PC-9 (cell line): ENCODE measurements around the gene CAMTA1. TPM values are rescaled to one million over a fixed set of nuclear protein-coding genes. Genes with fewer than 3 reads are reported as not detected.

Source experiments
- BruUV-seq: library from RNA; stranded (reverse); fragments of 400-500 nt; replicated peaks from 2 replicates; lab custom pipeline; 2021; lab: Mats Ljungman, UMichigan
- CTCF ChIA-PET: fragments of 300-600 bp; sonication (Branson Sonifier 250); formaldehyde crosslinking; loops from one replicate; lab custom pipeline; 2022; ENCODE audit warnings: antibody characterized with exemption; lab: Charles Lee
- POLR2A ChIA-PET: fragments of 300-600 bp; sonication (Branson Sonifier 250); formaldehyde crosslinking; loops from one replicate; lab custom pipeline; 2022; ENCODE audit warnings: antibody characterized with exemption; ENCODE audit not compliant: unreplicated experiment; lab: Charles Lee
- DNase-seq, 2 experiments: peaks; one replicate each; pipeline versions ENCODE4 v3.0.0 to v3.0.0-alpha.2; 2015 to 2022; ENCODE audit warnings: mixed read lengths in 1 of 2
- H2AFZ ChIP-seq: fragments of 200-600 bp; sonication (generic); 2 replicates; pipeline ENCODE4 v1.8.1; 2017; ENCODE audit warnings: antibody characterized with exemption
- H3F3A ChIP-seq: fragments of 200-600 bp; sonication (generic); 2 replicates; pipeline ENCODE4 v1.8.1; 2017; ENCODE audit warnings: antibody characterized with exemption, mild to moderate bottlenecking, low read depth; ENCODE audit not compliant: insufficient read depth
- H3K27ac ChIP-seq: fragments of 200-600 bp; sonication (generic); 2 replicates; pipeline ENCODE4 v1.6.1; 2016; ENCODE audit warnings: mixed run types
- H3K27me3 ChIP-seq: fragments of 200-600 bp; sonication (generic); 2 replicates; pipeline ENCODE4 v1.6.1; 2016; ENCODE audit warnings: low read depth, mixed run types; ENCODE audit not compliant: insufficient read depth
- H3K36me3 ChIP-seq: fragments of 200-600 bp; sonication (generic); 2 replicates; pipeline ENCODE4 v1.6.1; 2016; ENCODE audit warnings: low read depth, mixed run types
- H3K4me1 ChIP-seq: fragments of 200-600 bp; sonication (generic); replicated peaks from 2 replicates; pipeline ENCODE4 v1.6.1; 2016; ENCODE audit warnings: mixed run types; ENCODE audit not compliant: insufficient read depth
- H3K4me2 ChIP-seq: fragments of 200-600 bp; sonication (generic); 2 replicates; pipeline ENCODE4 v1.6.1; 2017; ENCODE audit warnings: mixed run types
- H3K4me3 ChIP-seq: fragments of 200-600 bp; sonication (generic); 2 replicates; pipeline ENCODE4 v1.6.1; 2016; ENCODE audit warnings: mixed run types
- H3K79me2 ChIP-seq: fragments of 200-600 bp; sonication (generic); 2 replicates; pipeline ENCODE4 v1.6.1; 2017; ENCODE audit warnings: low read depth, mixed run types
- H3K9me2 ChIP-seq: fragments of 200-600 bp; sonication (generic); 2 replicates; pipeline ENCODE4 v1.8.1; 2017; ENCODE audit warnings: mild to moderate bottlenecking; ENCODE audit not compliant: insufficient read depth
- H3K9me3 ChIP-seq: fragments of 200-600 bp; sonication (generic); 2 replicates; pipeline ENCODE4 v1.8.1; 2016; ENCODE audit warnings: low read depth; ENCODE audit not compliant: insufficient read depth
- H4K20me1 ChIP-seq: fragments of 200-600 bp; sonication (generic); 2 replicates; pipeline ENCODE4 v1.8.1; 2017; ENCODE audit not compliant: insufficient read depth
- CTCF ChIP-seq: fragments of 200-600 bp; sonication (generic); conservative IDR thresholded peaks from 2 replicates; pipeline ENCODE4 v1.6.1; 2017; ENCODE audit warnings: mixed run types, antibody characterized with exemption, mild to moderate bottlenecking, moderate library complexity
- EZH2 ChIP-seq: fragments of 200-600 bp; sonication (generic); IDR thresholded peaks from 2 replicates; pipeline ENCODE4 v1.8.0; 2017; ENCODE audit warnings: antibody characterized with exemption, low read depth
- intact Hi-C: fragments of 100-400 bp; cut with micrococcal nuclease; formaldehyde crosslinking; loops from one replicate; pipeline ENCODE4 v1.10.0; 2022; ENCODE audit not compliant: unreplicated experiment
- total RNA-seq: library from RNA; stranded (reverse); gene quantifications from 2 replicates; pipeline ENCODE4 v1.2.3, GENCODE V29; 2021

CAMTA1 gene
- total RNA-seq, 1 experiment from 2014 or later: 72.3 TPM

GRCh38 chr1:7048395-7048794 is 263.1 kb downstream of the CAMTA1 start:
- TF ChIP-seq EZH2 (no peak), CTCF (no peak)
- intact Hi-C loops: loop anchor here (10.0 kb wide), 1 partner anchor 254 kb away; no protein-coding TSS in a partner anchor
- CTCF ChIA-PET: no interaction called here

GRCh38 chr1:7049913-7050625 is 264.8 kb downstream of the CAMTA1 start:
- no peak overlapping the region for H3K4me3 ChIP-seq
- no peak overlapping the region for H2AFZ ChIP-seq
- CTCF ChIA-PET: no interaction called here
- intact Hi-C loops: loop anchor here (10.0 kb wide), 1 partner anchor 255 kb away; no protein-coding TSS in a partner anchor
- no TSS peak for BruUV-seq
- H3K4me2 ChIP-seq: no peak overlapping the region
- no peaks in the 10 kb centered on the region for H3K79me2 ChIP-seq
- TF ChIP-seq CTCF: no peak
- no peak for TF ChIP-seq EZH2
- H3K36me3 ChIP-seq: no peaks in the 10 kb centered on the region
- no peak overlapping the region for H3K27ac ChIP-seq
- no peaks in the 10 kb centered on the region for H3K9me2 ChIP-seq
- peaks cover 63% of the 10 kb centered on the region for H3K27me3 ChIP-seq
- no peaks in the 10 kb centered on the region; the same call in 1 of the 2 replicates for H4K20me1 ChIP-seq
- H3F3A ChIP-seq: no peaks in the 10 kb centered on the region
- POLR2A ChIA-PET: no interaction called here
- H3K4me1 ChIP-seq: no peaks in the 10 kb centered on the region
- DNase-seq: no peak
- no peaks in the 10 kb centered on the region for H3K9me3 ChIP-seq

More at GRCh38 chr1:7048395-7048794, 263.1 kb downstream of the CAMTA1 start:
- Histone ChIP-seq H3K36me3 (no peaks in the 10 kb centered on the region), H2AFZ (no peak overlapping the region), H3K4me3 (no peak overlapping the region), H3K79me2 (no peaks in the 10 kb centered on the region), H3K4me2 (no peak overlapping the region), H4K20me1 (no peaks in the 10 kb centered on the region; the same call in 1 of the 2 replicates), H3K9me3 (no peaks in the 10 kb centered on the region), H3K9me2 (no peaks in the 10 kb centered on the region), H3F3A (no peaks in the 10 kb centered on the region), H3K27me3 (peaks cover 58% of the 10 kb centered on the region), H3K4me1 (no peaks in the 10 kb centered on the region), H3K27ac (no peak overlapping the region)
- POLR2A ChIA-PET: no interaction called here
- no peak for DNase-seq
- no TSS peak for BruUV-seq

GRCh38 chr1:7050751-7051665 is 265.8 kb downstream of the CAMTA1 start:
- Histone ChIP-seq H3K9me3 (no peaks in the 10 kb centered on the region), H4K20me1 (no peaks in the 10 kb centered on the region; the same call in 1 of the 2 replicates), H3K4me3 (no peak overlapping the region), H3K4me2 (no peak overlapping the region), H3K9me2 (no peaks in the 10 kb centered on the region), H3K4me1 (no peaks in the 10 kb centered on the region), H3F3A (no peaks in the 10 kb centered on the region), H3K36me3 (no peaks in the 10 kb centered on the region), H3K27me3 (peaks cover 72% of the 10 kb centered on the region), H3K79me2 (no peaks in the 10 kb centered on the region), H3K27ac (no peak overlapping the region), H2AFZ (no peak overlapping the region)
- no peak for DNase-seq
- no TSS peak for BruUV-seq
- no peak for TF ChIP-seq EZH2
- no peak for TF ChIP-seq CTCF
- intact Hi-C loops: no loop called here
- CTCF ChIA-PET: no interaction called here
- POLR2A ChIA-PET: no interaction called here
